ENCODE measurements around the gene CPT1C. TPM values are rescaled to one million over a fixed set of nuclear protein-coding genes. Genes with fewer than 3 reads are reported as not detected.
"Not testable (repeated sequence)": the region's sequence is repeated elsewhere in the genome, so short reads cannot be mapped to it uniquely, and the experiment has no call there.

CPT1C gene
- total RNA-seq, 5 donors from 2014 or later (not counting 1 experiment from before 2014, with no cell fraction given), result 1.4 to 2.2 (median 1.5) TPM; not detected in 1

DNA sequence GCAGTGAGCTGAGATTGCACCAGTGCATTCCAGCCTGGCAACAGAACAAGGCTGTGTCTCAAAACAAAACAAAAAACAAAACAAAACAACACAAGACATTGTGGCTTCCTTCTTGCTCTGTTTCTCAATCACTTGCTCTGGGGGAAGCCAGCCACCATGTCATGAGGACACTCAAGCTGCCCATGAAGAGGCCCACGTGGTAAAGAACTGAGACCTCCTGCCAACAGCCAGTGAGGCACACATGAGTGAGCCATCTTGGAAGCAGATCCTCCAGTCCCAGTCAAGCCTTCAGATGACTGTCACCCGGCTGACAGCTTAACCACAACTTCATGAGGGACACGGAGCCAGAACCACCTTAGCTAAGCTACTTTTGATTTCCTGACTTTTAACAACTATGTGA lies 25.2 kb downstream of the CPT1C start:
- no peaks in the 10 kb centered on the region for H3K36me3 ChIP-seq (ENCODE audit: control insufficient read depth in 2 of 2, extremely low read depth in 1 of 2, insufficient read depth in 1 of 2, low read length in 1 of 2)
- H3K27ac ChIP-seq (ENCODE audit: low read length), result no peak overlapping the region
- no peak for ATAC-seq (replicated peaks in 1 of 4)
- Mint-ChIP-seq H3K27ac (peak overlapping the region; percentile 59 to 64), H3K36me3 (peaks cover 3% of the 10 kb centered on the region), H3K9me3 (no peaks in the 10 kb centered on the region), H3K4me1 (peaks cover 9 to 18% (median 14%) of the 10 kb centered on the region in 3 donors), H3K27me3 (no peaks in the 10 kb centered on the region), H3K4me3 (no peak overlapping the region)
- ChIA-PET CTCF (interaction anchor here in 1 of 2 donors (0.6 kb wide), 1 partner anchor 51 kb away, joined by 6 read pairs; the partner anchor contains the start of gene AP2A1), POLR2A (no interaction called here)
- H3K4me3 ChIP-seq (ENCODE audit: control insufficient read depth in 1 of 2, extremely low read depth in 1 of 2, low read length in 1 of 2), result no peak overlapping the region
- H3K9me3 ChIP-seq, result no peaks in the 10 kb centered on the region
- no peak for DNase-seq
- peaks cover 0 to 17% of the 10 kb centered on the region in 2 experiments for H3K4me1 ChIP-seq (ENCODE audit: control insufficient read depth in 1 of 2, extremely low read depth in 1 of 2, insufficient read depth in 2 of 2, low read length in 2 of 2)
- H3K27me3 ChIP-seq (replicated peaks in 1 of 2; ENCODE audit: control insufficient read depth in 2 of 2, extremely low read depth in 1 of 2, insufficient read depth in 2 of 2, low read length in 1 of 2), result peaks cover 0 to 3% of the 10 kb centered on the region in 2 experiments
- WGBS (ENCODE audit: insufficient coverage), result 82% methylated on average over 1 of the region's 3 CpGs

DNA sequence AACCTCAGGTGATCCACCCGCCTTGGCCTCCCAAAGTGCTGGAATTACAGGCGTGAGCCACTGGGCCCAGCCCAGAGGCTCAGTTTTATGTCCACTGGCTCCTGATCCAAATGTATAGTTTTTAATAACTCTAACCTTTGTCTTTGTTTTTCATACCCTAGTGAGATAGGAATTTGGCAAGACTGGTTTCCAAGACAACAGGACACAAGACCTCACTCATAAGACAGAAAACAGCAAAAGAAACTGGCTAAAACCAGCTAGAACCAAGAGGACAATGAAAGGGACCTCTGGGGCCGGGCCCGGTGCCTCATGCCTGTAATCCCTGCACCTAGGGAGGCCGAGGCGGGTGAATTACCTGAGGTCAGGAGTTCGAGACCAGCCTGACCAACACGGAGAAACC lies 27.6 kb downstream of the CPT1C start:
- 93% methylated on average over 4 of the region's 8 CpGs for WGBS (ENCODE audit: insufficient coverage)

DNA sequence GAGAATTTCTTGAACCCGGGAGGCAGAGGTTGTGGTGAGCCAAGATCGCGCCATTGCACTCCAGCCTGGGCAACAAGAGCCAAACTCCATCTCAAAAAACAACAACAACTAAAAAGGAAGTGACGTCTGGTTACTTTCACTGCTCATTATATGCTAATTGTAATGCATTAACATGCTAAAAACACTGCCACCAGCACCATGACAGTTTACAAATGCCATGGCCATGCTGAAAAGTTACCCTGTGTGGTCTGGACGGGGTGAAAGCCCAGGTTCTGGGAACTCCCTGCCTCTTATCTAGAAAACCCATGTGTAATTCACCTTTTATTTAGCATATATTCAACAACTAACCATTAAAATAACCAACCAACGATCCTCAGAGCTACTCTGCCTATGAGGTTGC lies 28.1 kb downstream of the CPT1C start:
- peaks cover 9% of the 10 kb centered on the region for H3K36me3 Mint-ChIP-seq
- peaks cover 9 to 18% (median 14%) of the 10 kb centered on the region in 3 donors for H3K4me1 Mint-ChIP-seq
- ChIA-PET POLR2A (no interaction called here), CTCF (no interaction called here)
- DNase-seq (no peak), ATAC-seq (replicated peaks in 1 of 4) (no peak)
- peak overlapping the region; percentile 37 to 95 (median 43) for H3K4me3 Mint-ChIP-seq
- Histone ChIP-seq H3K4me3 (ENCODE audit: control insufficient read depth in 1 of 2, extremely low read depth in 1 of 2, low read length in 1 of 2) (no peak overlapping the region), H3K27ac (ENCODE audit: low read length) (no peak overlapping the region), H3K27me3 (replicated peaks in 1 of 2; ENCODE audit: control insufficient read depth in 2 of 2, extremely low read depth in 1 of 2, insufficient read depth in 2 of 2, low read length in 1 of 2) (no peaks in the 10 kb centered on the region), H3K36me3 (ENCODE audit: control insufficient read depth in 2 of 2, extremely low read depth in 1 of 2, insufficient read depth in 1 of 2, low read length in 1 of 2) (no peaks in the 10 kb centered on the region), H3K9me3 (no peaks in the 10 kb centered on the region), H3K4me1 (ENCODE audit: control insufficient read depth in 1 of 2, extremely low read depth in 1 of 2, insufficient read depth in 2 of 2, low read length in 2 of 2) (peaks cover 0 to 17% of the 10 kb centered on the region in 2 experiments)
- 86% methylated on average over 2 of the region's 6 CpGs for WGBS (ENCODE audit: insufficient coverage)
- peak overlapping the region; percentile 39 to 44 for H3K27ac Mint-ChIP-seq
- H3K9me3 Mint-ChIP-seq, result no peaks in the 10 kb centered on the region
- H3K27me3 Mint-ChIP-seq, result no peaks in the 10 kb centered on the region

More for the DNA sequence above, 27.6 kb downstream of the CPT1C start:
- Histone ChIP-seq H3K27me3 (replicated peaks in 1 of 2; ENCODE audit: control insufficient read depth in 2 of 2, extremely low read depth in 1 of 2, insufficient read depth in 2 of 2, low read length in 1 of 2) (no peaks in the 10 kb centered on the region), H3K4me3 (ENCODE audit: control insufficient read depth in 1 of 2, extremely low read depth in 1 of 2, low read length in 1 of 2) (no peak overlapping the region), H3K36me3 (ENCODE audit: control insufficient read depth in 2 of 2, extremely low read depth in 1 of 2, insufficient read depth in 1 of 2, low read length in 1 of 2) (no peaks in the 10 kb centered on the region), H3K4me1 (ENCODE audit: control insufficient read depth in 1 of 2, extremely low read depth in 1 of 2, insufficient read depth in 2 of 2, low read length in 2 of 2) (peaks cover 0 to 17% of the 10 kb centered on the region in 2 experiments), H3K27ac (ENCODE audit: low read length) (no peak overlapping the region), H3K9me3 (no peaks in the 10 kb centered on the region)
- peak overlapping the region; percentile 62 to 95 (median 92) for H3K4me3 Mint-ChIP-seq
- POLR2A ChIA-PET, result interaction anchor here in 1 of 2 donors (0.6 kb wide), 1 partner anchor 48 kb away, joined by 5 read pairs; the partner anchor contains the start of gene AP2A1
- no peaks in the 10 kb centered on the region for H3K27me3 Mint-ChIP-seq
- H3K4me1 Mint-ChIP-seq, result peaks cover 9 to 18% (median 14%) of the 10 kb centered on the region in 3 donors
- H3K27ac Mint-ChIP-seq, result peak overlapping the region; percentile 34 to 95
- H3K36me3 Mint-ChIP-seq, result peaks cover 7% of the 10 kb centered on the region
- CTCF ChIA-PET, result interaction anchor here in 1 of 2 donors (0.7 to 0.9 kb wide), 3 partner anchors 17 to 1386 kb away, joined by 3 read pairs; no protein-coding TSS in a partner anchor
- DNase-seq (no peak), ATAC-seq (replicated peaks in 1 of 4) (no peak)
- no peaks in the 10 kb centered on the region for H3K9me3 Mint-ChIP-seq

GRCh38 chr19:49719420-49719819 lies 28.5 kb downstream of the CPT1C start:
- H3K36me3 ChIP-seq (ENCODE audit: control insufficient read depth in 2 of 2, extremely low read depth in 1 of 2, insufficient read depth in 1 of 2, low read length in 1 of 2); H3K27ac Mint-ChIP-seq; H3K4me3 ChIP-seq (ENCODE audit: control insufficient read depth in 1 of 2, extremely low read depth in 1 of 2, low read length in 1 of 2); ATAC-seq (replicated peaks in 1 of 4); H3K27me3 ChIP-seq (replicated peaks in 1 of 2; ENCODE audit: control insufficient read depth in 2 of 2, extremely low read depth in 1 of 2, insufficient read depth in 2 of 2, low read length in 1 of 2); H3K9me3 ChIP-seq; H3K36me3 Mint-ChIP-seq; H3K9me3 Mint-ChIP-seq; H3K4me3 Mint-ChIP-seq; H3K27ac ChIP-seq (ENCODE audit: low read length); DNase-seq; POLR2A ChIA-PET; H3K27me3 Mint-ChIP-seq: not testable (repeated sequence)
- H3K4me1 Mint-ChIP-seq, result peaks cover 9 to 18% (median 14%) of the 10 kb centered on the region in 3 donors
- peaks cover 0 to 17% of the 10 kb centered on the region in 2 experiments for H3K4me1 ChIP-seq (ENCODE audit: control insufficient read depth in 1 of 2, extremely low read depth in 1 of 2, insufficient read depth in 2 of 2, low read length in 2 of 2)
- CTCF ChIA-PET, result interaction anchor here (0.6 to 0.7 kb wide), 4 partner anchors 37 to 367 kb away, joined by 3 to 5 read pairs (median 4); no protein-coding TSS in a partner anchor
- 87% methylated on average over 17 of the region's 22 CpGs for WGBS (ENCODE audit: insufficient coverage)

GRCh38 chr19:49727217-49728030 lies 36.5 kb downstream of the CPT1C start:
- CTCF ChIA-PET, result no interaction called here
- H3K27ac Mint-ChIP-seq, result no peak overlapping the region

DNA sequence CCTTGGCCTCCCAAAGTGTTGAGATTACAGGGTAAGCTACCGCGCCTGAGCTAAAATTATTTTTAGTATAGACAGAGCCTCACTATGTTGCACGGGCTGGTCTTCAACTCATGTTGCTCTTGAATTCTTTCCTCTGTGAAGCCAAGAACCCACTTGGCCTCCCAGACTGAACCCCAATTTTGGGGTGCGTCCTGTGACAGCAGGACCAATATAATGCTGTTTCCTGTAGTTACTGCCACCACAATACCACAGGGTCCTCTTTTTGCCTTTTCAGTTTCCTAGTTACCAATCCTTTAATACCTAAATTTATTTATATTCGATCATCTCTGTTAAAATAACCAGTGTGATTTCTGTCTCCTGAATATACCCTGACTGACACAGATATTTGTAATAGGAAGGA lies 39.2 kb downstream of the CPT1C start:
- H3K36me3 ChIP-seq (ENCODE audit: control insufficient read depth in 2 of 2, extremely low read depth in 1 of 2, insufficient read depth in 1 of 2, low read length in 1 of 2), result no peaks in the 10 kb centered on the region
- H3K9me3 Mint-ChIP-seq, result no peaks in the 10 kb centered on the region
- H3K4me1 Mint-ChIP-seq, result no peaks in the 10 kb centered on the region
- no peak overlapping the region for H3K4me3 Mint-ChIP-seq
- ChIA-PET CTCF (no interaction called here), POLR2A (no interaction called here)
- no peaks in the 10 kb centered on the region for H3K4me1 ChIP-seq (ENCODE audit: control insufficient read depth in 1 of 2, extremely low read depth in 1 of 2, insufficient read depth in 2 of 2, low read length in 2 of 2)
- H3K27me3 Mint-ChIP-seq, result peaks cover 0 to 2% of the 10 kb centered on the region in 2 donors
- H3K36me3 Mint-ChIP-seq, result peaks cover 7% of the 10 kb centered on the region
- ATAC-seq (replicated peaks in 1 of 4) (no peak), DNase-seq (no peak)
- no peak overlapping the region for H3K27ac Mint-ChIP-seq
- peaks cover 0 to 11% of the 10 kb centered on the region in 2 experiments for H3K27me3 ChIP-seq (replicated peaks in 1 of 2; ENCODE audit: control insufficient read depth in 2 of 2, extremely low read depth in 1 of 2, insufficient read depth in 2 of 2, low read length in 1 of 2)
- H3K9me3 ChIP-seq, result no peaks in the 10 kb centered on the region
- H3K27ac ChIP-seq (ENCODE audit: low read length), result no peak overlapping the region
- 40% methylated on average over 1 of the region's 5 CpGs for WGBS (ENCODE audit: insufficient coverage)
- no peak overlapping the region for H3K4me3 ChIP-seq (ENCODE audit: control insufficient read depth in 1 of 2, extremely low read depth in 1 of 2, low read length in 1 of 2)

More at GRCh38 chr19:49727217-49728030, 36.5 kb downstream of the CPT1C start:
- H3K36me3 ChIP-seq (ENCODE audit: control insufficient read depth in 2 of 2, extremely low read depth in 1 of 2, insufficient read depth in 1 of 2, low read length in 1 of 2), result no peaks in the 10 kb centered on the region
- Mint-ChIP-seq H3K4me1 (no peaks in the 10 kb centered on the region), H3K9me3 (no peaks in the 10 kb centered on the region), H3K4me3 (no peak overlapping the region), H3K36me3 (peaks cover 16% of the 10 kb centered on the region), H3K27me3 (peaks cover 0 to 2% of the 10 kb centered on the region in 2 donors)
- POLR2A ChIA-PET, result no interaction called here
- 92% methylated on average over 18 of the region's 23 CpGs for WGBS (ENCODE audit: insufficient coverage)
- H3K27ac ChIP-seq (ENCODE audit: low read length), result no peak overlapping the region
- H3K4me3 ChIP-seq (ENCODE audit: control insufficient read depth in 1 of 2, extremely low read depth in 1 of 2, low read length in 1 of 2), result no peak overlapping the region
- no peaks in the 10 kb centered on the region for H3K9me3 ChIP-seq
- ATAC-seq (replicated peaks in 1 of 4) (no peak), DNase-seq (no peak)
- H3K27me3 ChIP-seq (replicated peaks in 1 of 2; ENCODE audit: control insufficient read depth in 2 of 2, extremely low read depth in 1 of 2, insufficient read depth in 2 of 2, low read length in 1 of 2), result peaks cover 0 to 3% of the 10 kb centered on the region in 2 experiments
- no peaks in the 10 kb centered on the region for H3K4me1 ChIP-seq (ENCODE audit: control insufficient read depth in 1 of 2, extremely low read depth in 1 of 2, insufficient read depth in 2 of 2, low read length in 2 of 2)

All from T-cell (primary cell).